DMS53 (cell line): ENCODE results near the gene PTPRJ.

Experiments
- DNase-seq: peaks from one replicate; lab custom pipeline; 2025; lab: John Stamatoyannopoulos, UW

Gene PTPRJ

DNA sequence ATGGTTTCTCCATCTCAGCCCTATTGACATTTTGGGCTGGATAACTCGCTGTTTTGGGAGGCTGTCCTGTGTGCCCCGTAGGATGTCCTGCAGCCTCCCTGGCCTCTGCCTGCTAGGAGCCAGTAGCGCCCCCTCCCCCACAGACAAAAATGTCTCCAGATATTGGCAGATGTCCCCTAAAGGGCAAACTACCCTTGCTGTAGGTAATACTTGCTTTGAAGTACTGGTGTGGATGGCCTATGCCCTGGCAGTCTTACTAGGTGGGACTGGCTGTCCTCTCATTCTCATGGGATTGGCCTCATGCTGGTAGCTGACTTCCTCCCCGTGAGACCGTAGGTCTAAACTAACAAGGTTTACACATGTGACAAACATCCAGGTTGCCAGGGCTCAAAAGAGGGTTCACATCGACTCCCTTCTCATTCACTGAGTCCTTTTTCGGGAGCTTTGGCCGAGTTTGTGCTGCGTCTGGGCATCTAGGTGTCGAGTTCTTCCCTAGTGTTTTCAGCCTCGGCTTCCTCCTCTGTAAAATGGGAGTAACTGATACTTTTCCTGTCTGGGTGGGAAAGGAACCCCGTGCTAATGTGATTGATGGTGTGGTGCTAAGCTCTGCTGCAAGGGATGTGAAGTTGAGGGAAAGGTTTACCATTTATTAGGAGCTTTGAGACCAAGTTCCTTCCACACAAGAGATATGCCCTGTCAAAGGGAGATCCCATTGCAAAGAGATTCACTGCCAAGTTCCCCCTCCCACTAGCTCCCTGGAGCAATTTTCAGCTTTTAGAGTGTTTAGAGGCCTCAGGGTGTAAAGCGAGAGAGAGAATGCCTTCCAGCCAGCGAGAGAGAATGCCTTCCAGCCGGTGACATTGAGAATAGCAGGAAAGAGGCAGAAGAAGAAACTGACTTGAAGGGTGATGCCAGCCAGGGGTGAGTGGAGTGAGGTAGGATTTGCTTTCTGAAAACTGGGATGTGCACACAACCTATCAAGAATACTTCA, 17.0 kb downstream of the PTPRJ start:
- peak; percentile 26 for DNase-seq

DNA sequence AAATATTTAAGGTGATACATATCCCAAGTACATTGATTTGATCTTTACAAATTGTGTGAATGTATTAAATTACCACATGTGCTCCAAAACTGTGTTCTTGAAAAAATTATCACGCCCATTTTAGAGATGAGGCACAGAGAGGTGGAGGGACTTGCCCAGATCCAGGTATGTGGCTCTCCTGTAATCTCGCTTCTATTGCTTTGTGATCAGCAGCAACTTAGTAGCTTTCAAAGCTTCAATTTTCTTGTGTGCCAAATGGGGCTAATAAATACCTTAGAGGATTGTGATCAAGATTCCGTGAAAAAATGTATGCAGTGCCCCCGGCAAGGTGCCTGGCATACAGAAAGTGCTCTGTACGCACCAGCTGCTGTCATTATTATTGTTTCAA, 18.0 kb downstream of the PTPRJ start:
- no peak for DNase-seq

DNA sequence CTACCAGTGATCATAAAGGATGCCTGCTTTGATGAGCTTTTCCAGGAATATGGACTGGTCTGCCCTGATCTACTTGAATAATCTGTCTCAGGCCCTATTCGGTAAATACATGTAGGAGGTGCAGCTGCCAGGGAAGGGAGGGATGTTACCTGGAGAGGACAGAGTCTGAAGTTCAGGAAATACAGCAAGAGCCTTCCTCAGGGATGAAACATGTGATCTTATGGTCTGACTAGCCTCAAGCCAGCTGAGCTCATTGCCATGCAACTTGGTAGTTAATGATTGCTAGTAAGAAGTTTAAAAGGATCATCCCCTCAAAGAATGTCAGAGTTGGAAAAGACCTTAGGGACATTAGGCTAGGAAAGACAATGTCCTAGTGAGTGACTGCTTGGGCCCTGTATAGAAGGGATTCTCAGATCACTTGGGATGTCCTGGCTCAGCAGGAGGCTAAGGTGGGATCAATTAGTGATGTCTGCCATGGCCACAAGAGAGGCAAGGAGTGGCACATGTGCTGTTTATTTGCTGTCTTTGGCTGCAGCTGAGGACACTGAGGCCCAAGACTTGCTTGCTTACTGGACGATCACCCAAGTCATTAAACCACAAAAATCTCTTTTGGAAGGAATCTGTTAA, 18.5 kb downstream of the PTPRJ start:
- peak; percentile 85 for DNase-seq

DNA sequence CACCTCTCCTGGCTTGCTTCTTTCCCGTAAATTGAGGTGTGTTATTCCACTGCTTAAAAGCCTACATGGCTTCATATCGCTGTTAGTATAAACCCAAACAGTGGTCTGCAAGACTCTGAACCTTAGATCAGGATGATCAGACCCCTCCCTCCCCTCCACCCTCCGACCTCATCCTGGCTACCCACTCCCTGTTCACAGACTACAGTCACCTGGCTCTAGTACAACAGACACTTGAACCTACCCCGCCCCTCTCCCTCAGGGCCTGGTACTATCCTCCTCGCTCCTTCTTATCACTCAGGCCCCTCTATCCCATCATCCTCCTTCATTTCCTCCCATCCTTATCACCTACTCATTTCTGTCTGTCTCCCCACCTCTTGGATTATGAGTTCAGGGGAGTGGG, 20.1 kb downstream of the PTPRJ start:
- no peak for DNase-seq

DNA sequence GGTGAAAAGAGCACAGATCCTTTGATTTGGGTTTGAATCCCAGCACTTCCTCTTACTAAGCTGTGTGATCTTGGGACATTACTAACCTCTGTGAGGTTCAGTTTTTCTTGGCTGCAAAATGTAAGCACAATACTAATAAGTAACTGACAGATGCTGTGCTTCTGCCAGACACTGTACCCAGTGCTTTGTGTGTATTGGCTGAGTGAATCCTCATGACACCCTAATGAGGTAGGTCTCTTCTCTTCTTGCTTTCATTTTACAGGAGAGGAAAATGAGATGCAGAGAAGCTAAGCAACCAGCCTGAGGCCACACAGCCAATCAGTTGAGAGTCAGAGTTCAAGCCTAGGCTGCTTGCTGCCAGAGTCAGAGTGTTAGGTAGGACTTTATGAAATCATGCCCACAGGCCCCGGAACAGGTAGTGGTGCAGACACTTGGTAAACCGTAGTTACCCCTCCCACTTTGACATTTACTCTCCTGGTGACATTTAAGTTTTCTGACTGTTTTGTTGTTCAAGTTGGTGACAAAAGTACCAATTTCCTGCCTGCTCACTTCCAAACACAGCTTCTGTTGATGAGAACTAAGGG, 21.2 kb downstream of the PTPRJ start:
- peak; percentile 66 for DNase-seq

DNA sequence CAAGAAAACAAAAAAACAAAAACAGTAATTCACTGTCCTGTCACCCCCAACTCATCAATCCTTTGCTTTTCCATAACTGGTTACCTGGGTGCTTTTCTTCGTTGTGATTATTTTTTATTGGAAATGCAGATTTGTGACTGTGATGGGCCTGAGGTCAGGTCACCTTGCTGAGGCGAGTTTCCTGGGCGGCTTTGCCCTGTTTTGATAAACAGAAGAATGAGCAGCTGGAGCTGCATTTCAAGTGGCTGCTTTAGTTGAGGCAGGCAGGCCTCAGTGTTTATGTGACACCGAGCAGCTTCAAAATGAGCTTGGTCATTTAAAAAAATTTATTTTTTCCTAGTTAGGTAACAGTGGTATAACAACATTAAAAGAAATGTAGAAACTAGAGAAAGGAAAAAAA, 22.2 kb downstream of the PTPRJ start:
- DNase-seq: peak; percentile 90

DNA sequence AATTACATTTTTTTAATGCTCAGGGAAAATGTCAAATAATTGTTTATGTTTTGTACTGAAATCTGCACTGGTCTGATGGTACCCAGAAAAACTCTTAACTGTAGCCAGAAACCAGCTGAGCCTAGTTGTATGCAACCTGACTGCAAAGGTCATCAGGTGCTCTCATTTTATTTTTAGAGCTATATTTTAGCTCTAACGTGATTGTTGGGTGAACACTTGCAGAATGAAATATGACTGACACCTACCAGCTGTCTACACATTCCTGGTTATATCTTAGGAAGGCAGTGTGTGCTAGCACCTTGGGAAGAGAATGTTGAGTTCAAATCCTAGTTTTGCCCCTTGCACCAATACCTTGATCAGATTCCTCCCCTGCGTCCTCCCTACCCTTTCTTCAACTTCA, 23.6 kb downstream of the PTPRJ start:
- peak; percentile 39 for DNase-seq

DNA sequence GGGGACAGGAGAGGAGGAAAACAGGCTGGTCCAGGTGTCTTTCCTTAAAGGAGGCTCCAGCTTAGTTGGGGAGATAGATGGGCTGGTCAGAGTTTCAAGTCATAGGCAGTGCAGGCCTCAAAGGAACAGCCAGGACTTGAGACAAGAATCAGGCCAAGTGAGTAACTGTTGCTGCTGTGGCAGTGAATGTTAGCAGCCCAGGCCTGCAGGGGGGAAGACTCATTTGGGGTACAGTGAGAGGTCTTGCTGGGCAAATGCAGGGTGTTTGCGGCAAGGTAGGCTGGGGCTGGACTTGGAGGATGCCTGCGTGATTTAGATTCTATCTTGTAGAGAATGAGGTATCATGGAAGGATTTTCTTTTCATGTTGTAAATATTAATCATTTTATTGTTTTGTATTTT, 24.1 kb downstream of the PTPRJ start:
- no peak for DNase-seq

DNA sequence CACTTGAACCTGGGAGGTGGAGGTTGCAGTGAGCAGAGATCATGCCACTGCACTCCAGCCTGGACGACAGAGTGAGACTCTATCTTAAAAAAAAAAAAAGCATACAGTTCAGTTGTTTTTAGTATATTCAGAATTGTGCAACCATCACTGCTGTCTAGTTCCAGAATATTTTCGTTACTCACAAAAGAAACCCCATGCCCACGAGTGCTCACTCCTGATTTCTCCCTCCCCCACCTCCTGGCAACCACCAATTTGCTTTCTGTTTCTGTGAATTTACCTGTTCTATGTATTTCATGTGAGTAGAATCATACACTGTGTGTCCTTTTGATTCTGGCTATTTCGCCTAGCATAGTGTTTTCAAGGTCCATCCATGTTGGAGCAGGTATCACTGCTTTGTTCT, 24.8 kb downstream of the PTPRJ start:
- no peak for DNase-seq

DNA sequence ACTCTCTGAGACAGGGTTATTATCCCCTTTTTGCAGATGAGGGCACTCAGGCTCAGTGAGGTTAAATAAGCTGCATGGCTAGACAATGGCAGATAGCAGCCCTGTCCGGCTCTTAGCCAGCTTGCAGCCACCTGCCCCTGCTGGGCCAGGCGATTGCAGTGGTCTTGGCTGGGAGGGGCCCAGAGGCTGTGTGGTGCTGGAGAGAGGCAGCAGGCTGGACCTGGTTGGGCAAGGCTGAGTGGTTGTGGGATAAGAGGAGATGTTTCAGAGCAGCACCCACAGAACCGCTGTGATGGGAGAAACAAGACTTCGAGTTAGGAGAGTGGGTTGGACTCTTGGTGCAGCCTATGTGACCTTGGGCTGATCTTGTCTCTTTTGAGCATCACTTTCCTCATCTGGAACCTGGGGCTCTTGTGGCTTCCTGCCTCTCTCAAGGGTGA, 25.5 kb downstream of the PTPRJ start:
- no peak for DNase-seq

DNA sequence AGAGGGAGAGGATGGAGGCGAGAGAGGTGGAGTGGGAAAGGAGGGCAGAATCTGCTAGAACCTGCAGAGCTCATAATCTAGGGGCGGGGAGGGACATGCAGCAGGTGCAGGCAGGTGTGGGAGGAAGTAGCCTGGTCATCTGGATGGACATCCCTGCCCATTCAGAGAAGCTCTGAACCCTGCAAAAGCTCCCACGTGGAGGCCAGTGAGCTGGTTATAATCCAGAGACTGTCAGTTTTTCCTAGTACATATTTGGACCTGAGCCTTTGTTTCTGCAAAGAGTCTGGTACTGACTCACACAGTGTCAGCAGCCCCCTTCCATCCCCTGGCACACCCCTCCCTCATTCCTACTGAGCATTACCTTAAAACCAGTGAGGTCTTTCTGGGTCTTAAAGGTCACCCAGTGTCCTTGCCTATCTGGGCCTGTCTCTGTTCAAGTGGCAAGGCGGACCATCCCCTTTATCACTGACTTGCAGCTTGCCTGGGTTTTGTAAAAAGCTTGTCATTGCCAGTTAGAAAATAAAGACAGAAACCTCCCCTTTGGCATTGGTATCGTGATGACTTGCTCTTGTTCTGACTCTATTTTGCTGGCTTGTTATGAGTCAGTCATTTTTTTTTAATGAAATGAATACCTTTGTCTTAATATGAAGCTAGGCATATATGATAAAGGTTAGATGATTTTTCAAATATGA, 26.1 kb downstream of the PTPRJ start:
- DNase-seq: peak; percentile 30

DNA sequence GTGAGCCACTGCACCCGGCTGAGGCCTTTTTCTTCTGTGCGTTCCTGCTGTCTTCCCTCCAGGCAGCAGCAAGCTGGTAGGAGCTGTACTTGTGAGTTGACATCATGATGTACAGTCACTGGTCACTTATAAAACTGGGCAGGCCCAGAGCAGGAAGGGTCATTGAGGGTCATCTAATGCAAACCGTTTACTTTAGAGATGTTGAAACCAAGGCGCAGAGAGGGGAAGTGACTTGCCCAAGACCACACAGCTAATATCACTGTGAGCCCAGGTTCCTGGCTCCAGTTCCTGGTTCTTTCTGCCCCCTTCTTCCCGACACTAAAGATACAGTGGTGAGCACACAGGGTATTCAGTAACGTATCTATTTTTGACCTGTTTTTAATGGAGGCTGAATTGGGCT, 27.3 kb downstream of the PTPRJ start:
- DNase-seq: no peak

DNA sequence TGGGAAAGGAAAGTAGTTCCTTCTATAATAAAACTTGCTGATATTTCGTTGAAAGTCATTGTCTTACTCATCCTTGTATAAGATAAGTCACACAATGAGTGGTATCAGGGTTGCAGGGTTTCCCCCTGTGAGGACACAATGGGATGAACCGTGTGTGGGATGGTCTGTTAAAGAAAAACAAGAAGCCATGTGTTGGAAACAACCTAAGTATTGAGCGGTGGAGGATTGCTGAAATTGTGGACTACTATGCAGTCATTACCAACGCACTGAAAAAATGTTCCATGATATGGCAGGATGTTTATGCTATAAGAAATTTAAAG, 28.6 kb downstream of the PTPRJ start:
- DNase-seq: no peak

DNA sequence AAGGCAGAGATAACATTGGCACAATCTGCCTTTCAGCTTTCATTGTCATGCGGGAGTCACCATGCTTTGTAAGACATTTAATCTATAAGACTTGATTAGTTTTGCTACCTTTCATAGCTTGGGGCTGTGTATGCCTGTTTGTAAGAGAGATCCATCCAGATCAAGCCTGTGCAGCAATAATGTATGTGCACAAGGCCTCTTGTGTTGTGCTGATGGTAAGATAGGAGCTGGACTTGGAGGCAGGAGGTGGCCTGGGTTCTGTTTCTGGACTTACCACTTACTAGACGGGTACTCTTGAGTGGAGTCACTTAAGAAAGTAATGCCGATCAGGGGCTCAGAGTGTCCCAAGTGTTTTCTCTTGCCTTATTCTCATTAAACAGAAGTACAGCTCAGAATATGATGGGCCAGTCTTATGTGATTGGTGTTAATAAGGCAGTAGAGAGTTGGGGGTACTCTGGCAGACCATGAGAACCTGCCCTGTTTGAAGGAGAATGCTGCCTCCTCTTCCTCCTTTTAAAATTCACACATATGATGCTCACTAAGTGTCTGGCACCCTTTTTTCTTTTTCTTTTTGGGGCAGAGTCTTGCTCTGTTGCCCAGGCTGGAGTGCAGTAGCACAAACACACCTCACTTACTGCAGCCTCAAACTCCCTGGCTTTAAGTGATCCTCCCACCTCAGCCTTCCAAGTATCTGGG, 30.9 kb downstream of the PTPRJ start:
- no peak for DNase-seq

DNA sequence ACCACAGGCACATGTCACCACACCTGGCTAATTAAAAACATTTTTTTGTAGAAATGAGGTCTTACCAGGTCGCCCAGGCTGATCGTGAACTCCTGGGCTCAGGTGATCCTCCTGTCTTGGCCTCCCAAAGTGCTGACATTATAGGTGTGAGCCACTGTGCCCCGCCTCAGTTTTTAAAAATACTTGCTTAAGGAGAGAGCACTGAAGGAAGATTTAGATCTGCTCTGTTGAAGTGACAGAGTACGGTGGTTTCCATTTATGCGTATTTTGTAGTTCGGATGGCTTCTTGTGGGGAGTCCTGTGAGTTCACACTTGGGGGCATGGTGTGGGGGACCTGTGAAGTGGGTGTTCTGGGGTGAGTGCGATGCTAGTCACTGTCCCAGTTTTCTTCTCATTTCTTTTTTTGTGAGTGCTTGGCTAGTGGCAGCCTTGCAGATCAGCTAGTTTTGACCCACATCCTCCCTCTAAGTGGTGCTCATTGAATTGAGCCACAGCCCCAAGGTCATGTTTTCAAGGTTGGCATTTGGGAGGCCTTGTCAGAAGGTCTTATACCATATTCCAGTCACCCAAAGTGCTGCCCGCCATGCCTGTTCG, 31.5 kb downstream of the PTPRJ start:
- no peak for DNase-seq

DNA sequence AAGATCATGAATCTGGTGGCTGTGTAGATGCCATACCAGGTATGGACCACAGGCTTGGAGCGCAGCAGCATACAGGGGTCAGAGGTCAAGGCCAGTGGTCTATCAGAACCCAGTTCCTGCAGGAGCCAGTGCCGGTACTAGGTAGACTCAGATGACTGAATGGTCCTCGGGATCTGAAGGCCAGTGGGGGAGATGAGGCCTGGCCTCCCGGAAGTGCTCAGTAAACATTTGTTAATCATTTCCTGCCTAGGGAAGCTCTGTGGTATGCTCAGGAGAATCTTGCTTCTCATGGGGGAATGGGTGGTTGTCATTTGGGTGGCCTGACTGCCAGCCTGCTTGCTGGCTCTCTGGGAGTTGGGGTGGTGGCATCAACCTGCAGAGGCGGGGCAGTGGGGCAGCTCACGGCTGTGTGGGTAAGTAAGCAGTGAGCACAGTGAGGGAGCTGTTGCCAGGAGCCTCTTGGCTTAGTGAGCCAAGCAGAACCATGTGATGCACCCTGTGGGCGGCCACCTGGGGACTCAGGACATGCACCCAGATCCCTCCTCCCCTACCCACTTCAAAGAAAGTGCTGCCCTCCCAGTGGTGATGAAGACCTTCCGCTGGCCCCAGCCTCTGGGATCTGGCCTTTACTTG, 33.0 kb downstream of the PTPRJ start:
- DNase-seq: peak; percentile 66

DNA sequence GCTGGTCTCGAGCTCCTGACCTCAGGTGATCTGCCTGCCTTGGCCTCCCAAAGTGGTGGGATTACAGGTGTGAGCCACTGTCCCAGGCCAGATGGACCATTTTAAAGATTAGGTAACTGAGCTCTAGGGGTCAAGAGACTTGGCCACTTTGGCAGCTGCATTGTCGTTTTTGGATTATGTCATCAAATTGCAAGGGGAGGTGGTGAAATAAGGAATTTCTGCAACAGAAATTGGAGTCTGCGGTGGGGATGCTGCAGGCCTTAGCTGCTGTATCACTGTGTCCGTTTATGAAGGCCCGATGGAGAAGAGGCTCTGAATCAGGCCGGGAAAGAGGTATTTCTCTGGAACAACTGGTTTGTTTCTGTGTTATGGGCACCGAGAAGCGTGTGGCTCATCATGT, 34.6 kb downstream of the PTPRJ start:
- DNase-seq: no peak

DNA sequence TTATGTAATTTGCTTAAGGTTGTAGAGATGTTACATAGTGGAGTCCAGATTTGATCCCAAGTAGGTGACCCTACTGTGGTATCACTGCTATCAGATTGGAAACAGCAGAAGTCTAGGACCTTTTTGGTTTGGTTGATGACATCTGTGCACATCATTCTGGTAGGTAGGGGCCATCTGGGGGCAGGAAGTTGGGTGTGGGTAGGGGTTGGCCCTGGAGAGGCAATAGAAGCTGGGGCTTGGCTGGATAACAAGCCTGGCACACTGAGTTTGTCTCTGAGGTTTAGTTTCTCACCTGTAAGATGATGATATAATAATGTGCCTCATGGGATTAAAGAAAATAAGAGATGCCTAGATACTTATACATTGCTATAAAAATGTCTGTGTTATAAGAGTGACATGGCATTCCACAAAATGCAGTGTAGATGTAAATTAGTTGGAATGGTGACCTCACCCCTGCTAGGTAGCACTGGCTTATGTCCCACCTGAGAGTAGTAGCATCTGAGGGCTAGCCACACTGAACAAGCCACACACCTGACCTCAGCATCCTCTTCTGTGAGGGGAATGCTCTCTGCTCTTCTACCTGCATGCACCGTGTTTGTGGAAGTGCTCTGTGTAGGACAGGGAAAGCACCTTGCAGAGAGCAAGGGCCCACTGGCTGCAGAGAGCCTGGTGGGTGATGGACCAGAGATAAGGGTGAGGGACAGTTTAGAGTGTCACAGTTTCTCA, 36.9 kb downstream of the PTPRJ start:
- no peak for DNase-seq

DNA sequence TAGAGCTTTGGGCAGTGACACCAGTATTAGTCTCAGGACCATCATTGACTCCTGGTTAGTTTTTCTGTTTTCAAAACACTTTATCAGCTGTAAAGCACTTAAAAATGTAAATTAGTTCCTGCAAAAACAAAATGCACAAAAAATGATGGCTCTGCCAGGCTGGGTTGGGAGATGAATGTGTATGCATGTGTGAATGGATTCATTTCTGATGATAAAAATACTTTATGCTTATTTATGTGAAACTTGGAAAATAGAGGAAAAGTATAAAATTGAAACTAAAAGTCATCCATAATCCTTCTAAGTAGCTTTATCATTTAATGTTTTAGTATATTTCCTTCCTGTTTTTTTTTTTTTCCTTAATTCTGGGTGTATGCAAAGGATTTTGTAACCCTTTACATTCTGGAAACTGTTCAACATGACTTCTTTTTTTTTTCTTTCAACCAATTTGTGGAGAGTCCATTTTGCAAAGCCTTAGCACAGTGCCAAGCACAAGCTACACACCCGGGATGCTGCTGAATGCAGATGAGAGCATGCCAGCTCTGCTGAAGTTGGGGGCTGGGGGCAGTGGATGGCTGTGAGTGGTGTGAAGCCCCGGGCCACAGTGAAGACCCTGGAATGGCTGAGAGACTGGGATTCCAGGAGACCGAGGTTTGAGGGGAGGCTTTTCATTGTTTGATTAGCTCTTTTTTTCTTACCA, 37.6 kb downstream of the PTPRJ start:
- no peak for DNase-seq
